Keratinocyte (primary cell): Measurements from ENCODE around the gene BCL2. TPM values are rescaled to one million over a fixed set of nuclear protein-coding genes. Genes with fewer than 3 reads are reported as not detected.

ENCODE experiments used
- DNase-seq: peaks from one replicate; pipeline ENCODE4 v3.0.0-alpha.2; 2011; ENCODE audit warnings: low read depth, missing footprints, low spot score
- FAIRE-seq: peaks from 2 replicates; lab custom pipeline; 2011; peaks lifted over from hg19 to GRCh38; lab: Jason Lieb, UNC
- H2AFZ ChIP-seq: 2 replicates; pipeline ENCODE4 v1.6.0; 2012; ENCODE audit warnings: low read length, control low read depth, inconsistent platforms; ENCODE audit not compliant: control insufficient read depth
- H3K27ac ChIP-seq: 2 replicates; pipeline ENCODE4 v1.5.1; 2011; ENCODE audit warnings: low read length; ENCODE audit not compliant: control insufficient read depth, insufficient read depth
- H3K27me3 ChIP-seq: 3 replicates; pipeline ENCODE4 v1.6.0; 2011; ENCODE audit warnings: low read length; ENCODE audit not compliant: control insufficient read depth, insufficient read depth; ENCODE audit errors: extremely low read depth
- H3K36me3 ChIP-seq, 2 experiments: 2 replicates in 1 of 2; 3 replicates in 1 of 2; pipeline ENCODE4 v1.5.1; 2011; ENCODE audit warnings: low read length in 2 of 2, mild to moderate bottlenecking in 1 of 2; ENCODE audit not compliant: control insufficient read depth in 2 of 2, insufficient read depth in 2 of 2; ENCODE audit errors: extremely low read depth in 1 of 2
- H3K4me1 ChIP-seq: 3 replicates; pipeline ENCODE4 v1.5.1; 2011; ENCODE audit warnings: low read length; ENCODE audit not compliant: control insufficient read depth, insufficient read depth; ENCODE audit errors: extremely low read depth
- H3K4me2 ChIP-seq: 3 replicates; pipeline ENCODE4 v1.6.0; 2011; ENCODE audit warnings: low read depth, low read length; ENCODE audit not compliant: control insufficient read depth, insufficient read depth; ENCODE audit errors: extremely low read depth
- H3K4me3 ChIP-seq, 3 experiments: fragments of 200-600 bp in 1 of 3; sonication (generic) in 1 of 3; 2 replicates in 2 of 3; 3 replicates in 1 of 3; pipeline ENCODE4 v1.5.1; 2011 to 2016; ENCODE audit warnings: low read length in 3 of 3, mild to moderate bottlenecking in 3 of 3, control low read depth in 2 of 3, inconsistent platforms in 1 of 3, low read depth in 1 of 3, mixed read lengths in 1 of 3, mixed run types in 1 of 3, moderate library complexity in 1 of 3; ENCODE audit not compliant: control insufficient read depth in 2 of 3, insufficient read depth in 2 of 3; ENCODE audit errors: extremely low read depth in 1 of 3
- H3K79me2 ChIP-seq: 2 replicates; pipeline ENCODE4 v1.6.0; 2012; ENCODE audit warnings: low read length; ENCODE audit not compliant: control insufficient read depth, insufficient read depth
- H3K9ac ChIP-seq: 3 replicates; pipeline ENCODE4 v1.6.0; 2011; ENCODE audit warnings: low read length; ENCODE audit not compliant: control insufficient read depth, insufficient read depth; ENCODE audit errors: extremely low read depth
- H3K9me1 ChIP-seq: 3 replicates; pipeline ENCODE4 v1.6.0; 2011; ENCODE audit warnings: low read length; ENCODE audit not compliant: control insufficient read depth, insufficient read depth; ENCODE audit errors: extremely low read depth
- H3K9me3 ChIP-seq: 2 replicates; pipeline ENCODE4 v1.5.1; 2012; ENCODE audit warnings: low read depth, low read length; ENCODE audit not compliant: control insufficient read depth
- H4K20me1 ChIP-seq: 3 replicates; pipeline ENCODE4 v1.6.0; 2011; ENCODE audit warnings: low read length; ENCODE audit not compliant: control insufficient read depth, insufficient read depth; ENCODE audit errors: extremely low read depth
- CTCF ChIP-seq, 3 experiments: IDR thresholded peaks in 1 of 3; conservative IDR thresholded peaks in 1 of 3; optimal IDR thresholded peaks in 1 of 3; 2 replicates in 2 of 3; 3 replicates in 1 of 3; pipeline versions ENCODE3 to v1.5.1; 2011; ENCODE audit warnings: low read length in 3 of 3, mild to moderate bottlenecking in 3 of 3, moderate library complexity in 2 of 3, control low read depth in 1 of 3, inconsistent platforms in 1 of 3; ENCODE audit not compliant: insufficient read depth in 2 of 3; ENCODE audit errors: extremely low read depth in 1 of 3
- EZH2 ChIP-seq: IDR thresholded peaks from one replicate; pipeline ENCODE4 v1.6.1; 2012; ENCODE audit warnings: inconsistent platforms, mild to moderate bottlenecking, low read length, moderate library complexity
- dilution Hi-C: fragments of 300-500 bp; cut with MboI; formaldehyde crosslinking; loops from one replicate; pipeline ENCODE4 v1.7.0; 2020; ENCODE audit warnings: low sequenced_read_pairs; ENCODE audit not compliant: extremely low pct_ligation_motif_present
- polyA plus RNA-seq, 5 experiments: library from polyadenylated mRNA; depleted of rRNA in 3 of 5; stranded (reverse) in 3 of 5; stranded (forward) in 1 of 5; unstranded in 1 of 5; fragments of >200 nt; gene quantifications; 1 replicate in 1 of 5; 2 replicates in 3 of 5; 3 replicates in 1 of 5; pipeline versions ENCODE4 v1.2.1 to v1.2.3, GENCODE V29; 2011 to 2012; ENCODE audit warnings: missing spikeins in 2 of 5, low read depth in 1 of 5, low replicate concordance in 1 of 5

BCL2 gene
- polyA plus RNA-seq, 1 donor (not counting 4 experiments of a cell fraction or from before 2014, with no cell fraction given), result 0.30 TPM

GRCh38 chr18:63292831-63293683, 26.5 kb downstream of the BCL2 start:
- Histone ChIP-seq H3K27ac (no peak overlapping the region), H3K9me3 (no peaks in the 10 kb centered on the region), H2AFZ (no peak overlapping the region), H3K4me3 (no peak overlapping the region), H3K79me2 (no peaks in the 10 kb centered on the region), H3K9me1 (no peaks in the 10 kb centered on the region), H3K36me3 (no peaks in the 10 kb centered on the region), H4K20me1 (no peaks in the 10 kb centered on the region), H3K4me2 (no peak overlapping the region), H3K4me1 (no peaks in the 10 kb centered on the region), H3K9ac (no peak overlapping the region), H3K27me3 (no peaks in the 10 kb centered on the region)
- no peak for FAIRE-seq
- no peak for TF ChIP-seq EZH2
- TF ChIP-seq CTCF (optimal IDR thresholded peaks at IDR 0.05 in 1 of 3, IDR thresholded peaks at IDR 0.05 in 1 of 3, conservative IDR thresholded peaks at IDR 0.05 in 1 of 3; ENCODE audit: extremely low read depth in 1 of 3, insufficient read depth in 2 of 3, low read length in 3 of 3), result no peak
- no peak for DNase-seq
- dilution Hi-C loops, result no loop called here

- Histone ChIP-seq H3K27ac (no peak overlapping the region), H3K36me3 (no peaks in the 10 kb centered on the region), H3K4me1 (no peaks in the 10 kb centered on the region), H3K4me2 (no peak overlapping the region), H4K20me1 (no peaks in the 10 kb centered on the region), H3K9ac (no peak overlapping the region), H3K4me3 (no peak overlapping the region), H3K79me2 (no peaks in the 10 kb centered on the region), H3K9me3 (no peaks in the 10 kb centered on the region), H3K27me3 (no peaks in the 10 kb centered on the region), H2AFZ (no peak overlapping the region), H3K9me1 (no peaks in the 10 kb centered on the region)
- DNase-seq, result no peak
- dilution Hi-C loops, result no loop called here
- no peak for FAIRE-seq
- no peak for TF ChIP-seq CTCF (optimal IDR thresholded peaks at IDR 0.05 in 1 of 3, IDR thresholded peaks at IDR 0.05 in 1 of 3, conservative IDR thresholded peaks at IDR 0.05 in 1 of 3; ENCODE audit: extremely low read depth in 1 of 3, insufficient read depth in 2 of 3, low read length in 3 of 3)
- no peak for TF ChIP-seq EZH2
Measured at GRCh38 chr18:63291278-63291677, 28.3 kb downstream of the BCL2 start.
